ENCODE results near the gene DNAJC13.

- TF ChIP-seq CTCF (IDR thresholded peaks at IDR 0.05; ENCODE audit: low read depth, low read length, poor library complexity, severe bottlenecking) (no peak), EZH2phosphoT487 (IDR thresholded peaks at IDR 0.05; ENCODE audit: borderline replicate concordance, low read length) (no peak)
Observed at GRCh38 chr3:132396255-132396654, 21.0 kb upstream of the DNAJC13 start.
